HEK293 (cell line): ENCODE measurements around the gene ZGPAT.

Experiments used
- CTCF ChIA-PET: fragments of 350-600 bp; formaldehyde crosslinking; extraction: SDS; loops from one replicate; lab custom pipeline; 2021; ENCODE audit warnings: antibody characterized with exemption; lab: Yijun Ruan, JAX
- POLR2A ChIA-PET: fragments of 300-600 bp; formaldehyde crosslinking; extraction: SDS; loops from one replicate; lab custom pipeline; 2020; ENCODE audit warnings: antibody characterized with exemption, inconsistent platforms; lab: Yijun Ruan, JAX
- H3K27ac ChIP-seq: fragments of 200-500 bp; sonication (Bioruptor generic); 2 replicates; pipeline ENCODE4 v1.5.1; 2014; ENCODE audit warnings: low read depth, low read length, control low read depth, inconsistent platforms; ENCODE audit errors: extremely low read depth
- H3K36me3 ChIP-seq, 2 experiments: fragments of 200-500 bp in 1 of 2; sonication (Bioruptor generic) in 1 of 2; 1 replicate in 1 of 2; 2 replicates in 1 of 2; pipeline ENCODE4 v1.5.1; 2014 to 2017; ENCODE audit warnings: inconsistent platforms in 2 of 2, low read length in 2 of 2; ENCODE audit not compliant: control insufficient read depth in 2 of 2, insufficient read depth in 1 of 2
- H3K4me1 ChIP-seq: fragments of 200-500 bp; sonication (Bioruptor generic); 2 replicates; pipeline ENCODE4 v1.5.1; 2014; ENCODE audit warnings: mild to moderate bottlenecking, low read length, inconsistent platforms; ENCODE audit not compliant: control insufficient read depth, insufficient read depth
- H3K4me3 ChIP-seq: 2 replicates; pipeline ENCODE4 v1.5.1; 2011; ENCODE audit warnings: low read depth, mild to moderate bottlenecking, control low read depth, low read length, moderate library complexity
- H3K9me3 ChIP-seq: fragments of 200-500 bp; sonication (Bioruptor generic); 2 replicates; pipeline ENCODE4 v1.5.1; 2014; ENCODE audit warnings: low read depth, low read length, inconsistent platforms; ENCODE audit not compliant: control insufficient read depth, insufficient read depth
- HIC1 ChIP-seq: fragments of 450-650 bp; formaldehyde crosslinking; IDR thresholded peaks from 2 replicates; pipeline ENCODE4 v1.5.1; 2016; ENCODE audit warnings: missing biosample characterization, missing genetic modification characterization
- INSM2 ChIP-seq: fragments of 450-650 bp; formaldehyde crosslinking; IDR thresholded peaks from 2 replicates; pipeline ENCODE4 v1.5.1; 2016; ENCODE audit warnings: missing biosample characterization, missing genetic modification characterization
- KLF17 ChIP-seq: fragments of 450-650 bp; formaldehyde crosslinking; IDR thresholded peaks from 2 replicates; pipeline ENCODE4 v1.5.1; 2016; ENCODE audit warnings: missing biosample characterization, missing genetic modification characterization
- KLF8 ChIP-seq: fragments of 450-650 bp; formaldehyde crosslinking; IDR thresholded peaks from 2 replicates; pipeline ENCODE4 v1.5.1; 2016; ENCODE audit warnings: missing biosample characterization, missing genetic modification characterization
- MZF1 ChIP-seq: fragments of 450-650 bp; formaldehyde crosslinking; IDR thresholded peaks from 2 replicates; pipeline ENCODE4 v1.5.1; 2017; ENCODE audit warnings: missing biosample characterization, missing genetic modification characterization, borderline replicate concordance
- YY2 ChIP-seq: fragments of 450-650 bp; formaldehyde crosslinking; IDR thresholded peaks from 2 replicates; pipeline ENCODE4 v1.5.1; 2016; ENCODE audit warnings: missing biosample characterization, missing genetic modification characterization
- ZBTB21 ChIP-seq: fragments of 450-650 bp; formaldehyde crosslinking; IDR thresholded peaks from 2 replicates; pipeline ENCODE4 v1.5.1; 2017; ENCODE audit warnings: missing biosample characterization, missing genetic modification characterization
- ZNF146 ChIP-seq: fragments of 450-650 bp; formaldehyde crosslinking; IDR thresholded peaks from 2 replicates; pipeline ENCODE4 v1.5.1; 2016; ENCODE audit warnings: missing biosample characterization, missing genetic modification characterization
- ZNF18 ChIP-seq: fragments of 450-650 bp; formaldehyde crosslinking; IDR thresholded peaks from 2 replicates; pipeline ENCODE4 v1.5.1; 2016; ENCODE audit warnings: missing biosample characterization, missing genetic modification characterization
- ZNF48 ChIP-seq: fragments of 450-650 bp; formaldehyde crosslinking; IDR thresholded peaks from 2 replicates; pipeline ENCODE4 v1.5.1; 2016; ENCODE audit warnings: missing biosample characterization, missing genetic modification characterization
- ZNF571 ChIP-seq: fragments of 450-650 bp; formaldehyde crosslinking; IDR thresholded peaks from 2 replicates; pipeline ENCODE4 v1.5.0; 2017; ENCODE audit warnings: missing biosample characterization, missing genetic modification characterization
- ZNF596 ChIP-seq: fragments of 450-650 bp; IDR thresholded peaks from 2 replicates; pipeline ENCODE4 v1.5.0; 2018; ENCODE audit warnings: missing biosample characterization, mild to moderate bottlenecking, missing genetic modification characterization, moderate library complexity
- ZNF639 ChIP-seq: fragments of 450-650 bp; formaldehyde crosslinking; IDR thresholded peaks from 2 replicates; pipeline ENCODE4 v1.5.1; 2016; ENCODE audit warnings: missing biosample characterization, missing genetic modification characterization
- ZNF791 ChIP-seq: fragments of 450-650 bp; formaldehyde crosslinking; IDR thresholded peaks from 2 replicates; pipeline ENCODE4 v1.5.1; 2016; ENCODE audit warnings: missing biosample characterization, missing genetic modification characterization
- ZSCAN16 ChIP-seq: fragments of 450-650 bp; formaldehyde crosslinking; IDR thresholded peaks from 2 replicates; pipeline ENCODE4 v1.5.1; 2016; ENCODE audit warnings: missing biosample characterization, missing genetic modification characterization
- ZSCAN23 ChIP-seq: fragments of 450-650 bp; formaldehyde crosslinking; IDR thresholded peaks from 2 replicates; pipeline ENCODE4 v1.5.1; 2016; ENCODE audit warnings: missing biosample characterization, missing genetic modification characterization
- ZSCAN30 ChIP-seq: fragments of 450-650 bp; IDR thresholded peaks from 2 replicates; pipeline ENCODE4 v1.5.1; 2018; ENCODE audit warnings: missing biosample characterization, mild to moderate bottlenecking, missing genetic modification characterization, moderate library complexity
- ZSCAN5A ChIP-seq: fragments of 450-650 bp; formaldehyde crosslinking; IDR thresholded peaks from 2 replicates; pipeline ENCODE4 v1.5.1; 2016; ENCODE audit warnings: missing biosample characterization, missing genetic modification characterization

Gene ZGPAT

GRCh38 chr20:63661959-63662812 lies 45.7 kb upstream of the ZGPAT start:
- no peaks in the 10 kb centered on the region for H3K9me3 ChIP-seq
- ChIA-PET CTCF (interaction anchor here (0.5 kb wide), 1 partner anchor 1166 kb away, joined by 3 read pairs; no protein-coding TSS in a partner anchor), POLR2A (interaction anchor here (0.7 to 1.8 kb wide), 2 partner anchors 9 to 20 kb away, joined by 3 to 5 read pairs; partner anchors contain the start of gene STMN3)
- no peaks in the 10 kb centered on the region for H3K4me1 ChIP-seq
- TF ChIP-seq INSM2 (tag by site-specific recombination) (no peak), MZF1 (tag by site-specific recombination) (no peak), ZNF791 (tag by site-specific recombination) (no peak), ZNF146 (tag by site-specific recombination) (no peak), ZNF571 (tag by site-specific recombination) (no peak), ZSCAN30 (no peak), YY2 (no peak), KLF8 (no peak), ZSCAN5A (tag by site-specific recombination) (no peak), HIC1 (tag by site-specific recombination) (no peak)
- peaks cover 0 to 66% of the 10 kb centered on the region in 2 experiments; a peak in 2 of 3 replicates for H3K36me3 ChIP-seq
- no peak overlapping the region for H3K4me3 ChIP-seq
- no peak overlapping the region for H3K27ac ChIP-seq

- peaks cover 0 to 72% of the 10 kb centered on the region in 2 experiments; a peak in 2 of 3 replicates for H3K36me3 ChIP-seq
- no peaks in the 10 kb centered on the region for H3K4me1 ChIP-seq
- H3K27ac ChIP-seq: no peak overlapping the region
- ChIA-PET CTCF (interaction anchor here (0.5 kb wide), 1 partner anchor 1166 kb away, joined by 3 read pairs; no protein-coding TSS in a partner anchor), POLR2A (interaction anchor here (1.8 kb wide), 1 partner anchor 9 kb away, joined by 5 read pairs; the partner anchor contains the start of gene STMN3)
- H3K4me3 ChIP-seq: no peak overlapping the region
- TF ChIP-seq KLF17: no peak
- no peak for TF ChIP-seq ZNF596
- TF ChIP-seq ZNF48 (tag by site-specific recombination): no peak
- TF ChIP-seq ZNF18 (tag by site-specific recombination): no peak
- no peak for TF ChIP-seq ZNF639 (tag by site-specific recombination)
- TF ChIP-seq ZSCAN16 (tag by site-specific recombination): no peak
- no peak for TF ChIP-seq ZSCAN23
- no peak for TF ChIP-seq ZBTB21 (tag by site-specific recombination)
- no peaks in the 10 kb centered on the region for H3K9me3 ChIP-seq
Measured at GRCh38 chr20:63662813-63663189, 45.0 kb upstream of the ZGPAT start.
